Fibroblast of peridontal ligament (primary cell): Measurements from ENCODE around the gene STRA6.

ENCODE experiments used
- DNase-seq: peaks from one replicate; pipeline ENCODE4 v3.0.0-alpha.2; 2010; ENCODE audit errors: extremely low read depth

Gene STRA6, protein sequence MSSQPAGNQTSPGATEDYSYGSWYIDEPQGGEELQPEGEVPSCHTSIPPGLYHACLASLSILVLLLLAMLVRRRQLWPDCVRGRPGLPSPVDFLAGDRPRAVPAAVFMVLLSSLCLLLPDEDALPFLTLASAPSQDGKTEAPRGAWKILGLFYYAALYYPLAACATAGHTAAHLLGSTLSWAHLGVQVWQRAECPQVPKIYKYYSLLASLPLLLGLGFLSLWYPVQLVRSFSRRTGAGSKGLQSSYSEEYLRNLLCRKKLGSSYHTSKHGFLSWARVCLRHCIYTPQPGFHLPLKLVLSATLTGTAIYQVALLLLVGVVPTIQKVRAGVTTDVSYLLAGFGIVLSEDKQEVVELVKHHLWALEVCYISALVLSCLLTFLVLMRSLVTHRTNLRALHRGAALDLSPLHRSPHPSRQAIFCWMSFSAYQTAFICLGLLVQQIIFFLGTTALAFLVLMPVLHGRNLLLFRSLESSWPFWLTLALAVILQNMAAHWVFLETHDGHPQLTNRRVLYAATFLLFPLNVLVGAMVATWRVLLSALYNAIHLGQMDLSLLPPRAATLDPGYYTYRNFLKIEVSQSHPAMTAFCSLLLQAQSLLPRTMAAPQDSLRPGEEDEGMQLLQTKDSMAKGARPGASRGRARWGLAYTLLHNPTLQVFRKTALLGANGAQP

DNA sequence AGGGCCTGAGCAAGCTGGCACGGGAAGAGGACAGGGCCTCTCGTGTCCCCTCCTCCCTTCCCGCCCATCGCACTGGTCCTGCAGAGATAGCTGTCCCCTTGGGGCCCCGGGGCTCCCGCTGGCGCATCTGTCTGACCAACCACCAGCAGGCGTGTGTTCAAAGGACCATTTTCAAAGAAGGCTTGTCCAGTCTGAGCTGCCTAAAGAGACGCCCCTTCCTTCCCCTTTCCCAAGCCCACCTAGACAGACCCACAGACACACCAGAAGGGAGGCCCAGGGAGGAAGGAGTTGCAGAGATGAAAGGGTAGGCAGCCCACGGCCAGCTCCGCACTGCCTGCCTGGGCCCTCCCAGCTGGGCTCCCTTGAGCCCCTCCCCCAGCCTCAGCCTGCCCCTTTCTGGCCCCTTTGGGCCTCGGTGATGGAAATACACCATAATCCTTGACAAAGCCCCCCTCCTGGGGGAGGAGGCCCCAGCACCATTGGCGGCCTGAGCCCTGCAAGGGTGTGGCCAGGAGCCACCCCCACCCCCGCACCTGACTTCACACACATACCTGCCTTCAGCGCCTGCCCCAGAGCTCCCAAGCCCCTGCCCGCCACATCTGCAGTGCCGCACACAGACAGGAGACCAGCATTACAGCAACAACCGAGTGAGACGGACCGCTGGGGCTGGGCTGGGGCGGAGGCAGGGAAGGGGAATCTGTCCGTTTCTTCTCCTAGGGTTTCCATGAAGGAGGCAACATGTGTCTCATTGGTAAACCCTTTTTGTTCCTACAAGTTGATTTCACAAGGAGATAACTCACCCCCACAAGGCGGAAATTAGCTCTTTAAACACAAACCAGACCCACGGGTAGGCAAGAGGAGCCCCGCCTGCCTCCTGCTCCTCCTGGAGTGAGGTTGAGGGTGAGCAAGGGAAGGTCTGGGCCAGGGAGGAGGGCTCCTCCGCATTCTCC is at the start of gene STRA6:
STRA6 (minus strand) TSS at position 336 of the 950 bp plus-strand sequence. CDS start 520 bp downstream, outside the sequence.
- DNase-seq = no peak

- no peak for DNase-seq
Measured at GRCh38 chr15:74252291-74252690, 49.7 kb upstream of the STRA6 start.

DNA sequence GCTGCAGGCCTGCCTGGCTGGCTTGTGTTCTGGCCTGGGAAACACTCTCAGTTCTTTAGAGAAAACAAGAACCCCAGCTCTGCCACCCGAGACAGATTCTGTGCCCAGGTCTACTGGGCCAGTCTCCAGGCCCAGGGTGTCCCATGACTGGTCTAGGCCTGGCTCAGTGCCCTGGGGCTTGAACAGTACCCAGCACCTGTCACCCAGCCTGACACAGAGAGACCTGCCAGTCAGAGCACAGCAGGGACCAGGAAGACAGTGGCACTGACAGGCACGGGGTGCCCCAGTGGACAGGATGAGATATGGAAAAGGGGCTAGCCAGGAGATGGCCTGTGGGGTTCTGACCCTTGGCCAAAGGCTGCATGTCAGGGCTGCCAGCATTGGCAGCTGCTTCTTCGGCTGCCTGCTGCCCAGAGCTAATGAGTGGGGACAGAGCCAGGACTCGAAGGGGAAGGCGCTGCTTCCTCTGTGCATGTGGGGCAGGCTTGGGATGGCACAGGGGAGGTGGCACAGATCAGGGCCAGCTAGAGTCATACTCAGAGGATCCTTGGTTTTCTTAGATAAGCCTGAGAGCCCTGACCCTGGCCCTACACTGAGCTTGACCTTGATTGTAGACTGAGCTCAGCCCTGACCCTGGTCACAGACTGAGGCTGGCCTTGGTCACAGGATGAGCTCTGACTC is 48.7 kb upstream of the STRA6 start:
- no peak for DNase-seq

GRCh38 chr15:74250266-74250665 is 47.7 kb upstream of the STRA6 start:
- DNase-seq = no peak

DNA sequence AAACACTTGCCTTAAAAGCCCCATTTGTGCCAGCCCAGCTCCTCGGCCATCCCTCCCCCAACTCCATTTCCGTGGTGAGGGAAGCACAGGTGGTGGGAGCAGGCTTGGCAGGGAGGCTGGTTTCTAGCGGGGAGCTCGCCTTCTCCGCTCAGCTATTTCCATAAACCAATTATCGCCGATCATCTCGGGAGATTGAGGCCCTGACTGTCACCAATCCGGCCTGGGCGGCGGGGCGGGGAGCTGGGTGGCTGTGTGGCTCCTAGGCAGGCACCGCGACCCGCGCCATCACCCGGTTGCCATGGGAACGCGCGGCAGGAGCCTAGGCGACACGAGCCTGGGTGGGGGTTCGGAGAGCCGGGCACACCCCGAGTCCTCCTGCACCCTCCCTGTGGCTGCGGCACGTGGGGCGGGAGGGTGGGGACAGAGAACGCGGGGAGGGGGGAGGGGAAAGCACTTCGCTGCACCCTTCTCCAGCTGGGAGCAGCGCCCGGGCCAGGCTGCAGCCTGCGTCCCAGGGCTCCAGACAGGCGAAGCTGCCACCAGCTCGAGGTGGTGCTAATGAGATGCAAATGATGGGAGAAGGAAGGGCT is 42.9 kb upstream of the STRA6 start:
- DNase-seq = no peak

DNA sequence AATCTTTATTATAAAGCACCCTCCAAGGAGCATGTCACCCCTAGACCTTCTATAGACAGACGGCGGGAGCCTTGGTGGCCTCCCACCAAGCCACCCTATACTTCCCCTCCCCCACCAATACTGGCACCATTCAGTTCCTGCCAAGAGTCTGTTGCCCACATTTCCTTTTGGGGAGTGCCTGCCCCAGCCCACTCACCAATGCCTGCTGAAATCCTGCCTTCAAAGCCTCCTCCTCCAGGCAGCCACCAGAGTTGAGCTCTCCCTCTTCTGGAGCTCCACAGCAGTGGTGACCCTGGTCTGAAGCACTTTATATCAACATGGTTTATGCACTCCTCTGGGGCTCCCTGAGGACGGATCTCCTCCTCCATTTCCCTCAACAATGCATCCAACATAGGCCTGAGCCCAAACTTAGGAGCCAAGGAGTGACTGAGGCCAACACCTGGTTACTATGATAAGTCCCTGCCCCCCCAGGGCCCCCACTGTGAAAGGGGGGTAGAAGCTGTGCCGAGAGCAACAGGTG is 42.3 kb upstream of the STRA6 start:
- no peak for DNase-seq

DNA sequence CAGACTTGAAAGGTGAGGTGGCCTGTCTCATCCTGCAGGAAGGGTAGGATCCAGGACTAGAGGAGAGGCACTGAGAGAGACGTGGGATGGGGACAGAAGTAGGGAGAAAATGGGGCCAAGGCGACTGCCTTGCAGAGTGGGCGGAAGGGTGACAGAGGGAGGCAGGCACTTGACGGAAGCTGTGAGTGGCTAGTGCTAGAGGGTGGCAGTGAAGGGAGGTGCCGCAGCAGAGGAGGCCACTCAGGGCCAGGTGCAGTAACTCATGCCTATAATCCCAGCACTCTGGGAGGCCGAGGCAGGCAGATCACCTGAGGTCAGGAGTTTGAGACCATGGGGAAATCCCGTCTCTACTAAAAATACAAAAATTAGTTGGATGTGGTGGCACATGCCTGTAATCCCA is 40.8 kb upstream of the STRA6 start:
- DNase-seq = no peak

DNA sequence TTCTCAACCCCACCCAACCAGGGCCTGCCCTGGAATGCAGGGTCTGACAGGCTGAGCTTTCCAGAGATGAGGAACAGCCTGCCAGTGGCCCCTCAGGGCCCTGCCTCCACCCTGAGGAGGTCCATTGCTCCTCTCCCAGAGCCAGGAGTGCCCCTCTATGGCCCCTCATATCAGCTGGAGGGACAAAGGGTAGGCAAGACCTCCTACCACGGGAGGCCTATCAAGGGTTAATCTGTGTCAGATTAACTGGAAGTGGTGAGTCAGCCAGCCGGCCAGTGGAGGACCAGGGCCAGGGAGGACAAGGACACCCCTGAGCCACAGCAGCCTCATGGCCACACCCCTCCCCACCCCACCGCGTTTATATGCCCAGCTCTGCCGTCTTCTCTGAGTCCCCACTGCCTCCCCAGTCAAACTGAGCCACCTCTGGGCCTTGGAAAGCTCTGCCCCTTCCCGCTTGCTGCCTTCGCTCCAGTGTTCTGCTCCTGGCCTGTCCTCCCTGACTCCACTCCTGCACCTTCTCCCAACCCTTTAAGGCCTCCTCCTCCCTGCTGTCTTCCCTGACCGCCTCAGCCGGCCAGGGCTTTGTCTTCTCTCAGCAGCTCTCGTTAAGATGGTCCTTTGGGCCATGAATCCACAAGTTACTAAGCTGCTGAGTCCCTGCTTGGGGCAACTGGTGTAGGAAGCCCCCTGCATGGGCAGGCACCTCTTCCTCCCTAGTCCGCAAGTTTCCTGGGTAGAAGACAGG is 40.0 kb upstream of the STRA6 start:
- no peak for DNase-seq

- DNase-seq = no peak
Measured at GRCh38 chr15:74240897-74241614, 38.5 kb upstream of the STRA6 start.

GRCh38 chr15:74240002-74240568 is 37.5 kb upstream of the STRA6 start:
- peak; percentile 74 for DNase-seq

DNA sequence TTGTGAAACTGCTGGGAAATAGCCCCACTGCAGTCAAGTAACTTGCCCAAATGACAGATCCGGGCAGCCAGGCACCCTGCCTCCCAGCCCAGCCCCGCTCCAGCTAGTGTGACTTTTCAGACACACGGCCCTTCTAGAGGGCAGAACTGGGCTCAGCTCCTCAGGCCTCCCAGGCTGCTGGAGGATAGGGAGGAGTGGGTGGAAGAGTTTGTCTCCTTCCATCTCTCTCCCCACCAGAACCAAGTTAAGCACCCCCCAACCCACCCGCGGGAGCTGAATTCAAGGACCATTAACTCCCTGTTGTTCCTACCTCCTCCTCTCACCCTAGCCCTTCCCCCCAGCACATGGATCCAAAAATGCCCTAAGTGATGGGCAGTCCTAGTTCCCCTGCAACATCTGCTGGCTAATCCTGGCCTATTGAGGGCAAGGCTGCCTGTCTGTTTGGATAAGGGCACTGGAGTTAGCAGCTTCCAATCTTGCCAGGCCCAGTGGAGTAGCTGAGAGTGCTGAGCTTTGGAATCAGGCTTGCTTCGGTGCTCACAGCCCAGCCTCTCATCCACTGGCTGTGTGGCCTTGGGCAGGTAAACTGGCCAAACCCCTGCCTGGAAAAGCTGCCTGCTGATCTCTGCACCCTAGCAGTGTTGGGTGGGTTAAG is 36.6 kb upstream of the STRA6 start:
- no peak for DNase-seq

GRCh38 chr15:74235962-74236361 is 33.4 kb upstream of the STRA6 start, which contains the start of gene CCDC33:
TSS of gene CCDC33 (plus strand) at chr15:74236326. CDS start at chr15:74236720, 394 bp downstream.
- no peak for DNase-seq

DNA sequence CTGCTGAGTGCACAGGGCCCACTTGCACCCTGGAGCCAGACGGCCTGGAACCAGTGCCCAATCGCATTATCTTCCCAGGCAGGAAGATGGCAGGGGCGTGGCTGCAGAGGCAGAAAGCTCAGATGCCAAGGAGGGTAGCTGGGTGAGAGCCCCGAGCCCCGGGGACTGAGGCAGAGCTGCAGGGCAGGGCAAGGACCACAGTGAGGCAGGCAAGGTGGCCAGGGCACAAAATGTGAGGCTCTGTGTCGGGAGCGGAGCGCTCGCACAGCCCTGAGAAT is 31.9 kb upstream of the STRA6 start:
- no peak for DNase-seq

GRCh38 chr15:74233851-74234597 is 31.4 kb upstream of the STRA6 start:
- DNase-seq = no peak

- DNase-seq = no peak
Measured at GRCh38 chr15:74233373-74233772, 30.8 kb upstream of the STRA6 start.

DNA sequence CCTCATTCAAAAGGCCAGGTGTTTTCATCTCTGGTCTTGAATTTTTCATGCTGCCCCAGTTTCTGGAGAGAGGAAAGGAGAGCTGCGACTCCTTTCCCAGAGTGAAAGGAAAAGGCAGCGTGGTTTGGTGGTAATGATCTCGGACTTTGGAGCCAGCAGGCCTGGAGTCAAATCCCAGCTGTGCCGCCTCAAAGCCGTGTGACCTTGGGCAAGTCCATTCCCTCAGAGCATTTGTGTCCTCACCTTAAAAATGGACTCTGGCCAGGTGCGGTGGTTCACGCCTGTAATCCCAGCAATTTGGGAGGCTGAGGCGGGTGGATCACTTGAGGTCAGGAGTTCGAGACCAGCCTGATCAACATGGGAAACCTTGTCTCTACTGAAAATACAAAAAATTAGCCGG is 28.9 kb upstream of the STRA6 start:
- no peak for DNase-seq

DNA sequence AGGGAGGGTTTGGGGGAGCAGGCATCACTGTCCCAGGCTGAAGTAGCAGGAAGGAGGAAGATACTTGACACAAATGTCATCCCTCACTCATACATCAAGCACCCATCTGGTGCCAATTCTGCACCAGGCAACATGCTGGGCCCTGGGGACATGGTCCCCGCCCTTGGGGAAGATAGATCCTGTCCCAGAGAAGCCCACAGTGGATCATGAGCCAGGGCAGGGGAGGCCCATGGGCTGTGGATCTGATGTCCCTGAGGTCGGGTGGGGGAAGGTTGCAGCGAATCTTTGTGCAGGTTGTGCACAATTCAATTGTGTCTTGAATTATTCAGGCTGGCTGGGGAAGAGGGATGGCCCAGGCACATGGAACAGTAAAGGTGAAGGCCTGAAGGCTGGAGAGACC is 27.1 kb upstream of the STRA6 start:
- no peak for DNase-seq

DNA sequence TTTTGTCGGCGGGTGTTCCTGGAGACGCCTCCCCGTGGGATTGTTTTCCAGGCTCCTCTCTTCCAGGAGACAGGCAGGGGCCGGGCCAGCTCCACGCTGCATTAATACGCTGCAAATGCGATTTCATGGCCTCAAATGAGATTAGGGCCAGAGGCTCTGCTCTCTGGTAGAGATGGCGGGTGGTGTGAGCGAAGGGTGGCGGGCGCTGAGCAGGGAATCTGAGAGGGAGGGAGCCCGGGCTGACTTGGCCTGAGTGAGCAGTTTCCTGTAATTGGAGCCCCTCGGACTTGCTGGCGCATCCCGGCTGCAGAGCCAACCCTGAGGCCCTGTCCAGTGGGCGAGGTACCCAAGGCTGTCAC is 26.1 kb upstream of the STRA6 start:
- no peak for DNase-seq
